GM12878 (cell line): ENCODE measurements around the gene SEC14L6. TPM values are rescaled to one million over a fixed set of nuclear protein-coding genes. Genes with fewer than 3 reads are reported as not detected.

Experiments used
- ATAC-seq: fragments of 200-7000 bp; cut with Tn5 transposase; 3 replicates; pipeline ENCODE4 v1.9.1; 2020; ENCODE audit warnings: mild to moderate bottlenecking, moderate library complexity
- BruUV-seq: library from RNA; stranded (reverse); fragments of 400-500 nt; replicated peaks from 2 replicates; lab custom pipeline; 2021; lab: Mats Ljungman, UMichigan
- CTCF ChIA-PET: fragments of 300-600 bp; sonication (Branson Sonifier 250); formaldehyde crosslinking; extraction: SDS; loops from one replicate; lab custom pipeline; 2021; ENCODE audit warnings: inconsistent platforms; lab: Yijun Ruan, JAX
- POLR2A ChIA-PET: fragments of 350-600 bp; formaldehyde crosslinking; extraction: SDS; loops from one replicate; lab custom pipeline; 2021; ENCODE audit warnings: inconsistent platforms; lab: Charles Lee
- RAD21 ChIA-PET: fragments of 300-600 bp; sonication (Branson Sonifier 250); formaldehyde crosslinking; loops from one replicate; lab custom pipeline; 2023; ENCODE audit warnings: antibody characterized with exemption; ENCODE audit not compliant: unreplicated experiment; lab: Charles Lee
- SMC1A ChIA-PET: fragments of 300-600 bp; sonication (Branson Sonifier 250); formaldehyde crosslinking; loops from one replicate; lab custom pipeline; 2023; ENCODE audit not compliant: unreplicated experiment, uncharacterized antibody; lab: Charles Lee
- DNase-seq: peaks from one replicate; pipeline ENCODE4 v3.0.0-alpha.2; 2011; ENCODE audit warnings: low read depth, low spot score
- FAIRE-seq: peaks from 3 replicates; lab custom pipeline; 2011; peaks lifted over from hg19 to GRCh38; lab: Jason Lieb, UNC
- H2AFZ ChIP-seq: 2 replicates; pipeline ENCODE4 v1.6.0; 2011; ENCODE audit warnings: low read depth, low read length, control low read depth; ENCODE audit not compliant: control insufficient read depth
- H3K27ac ChIP-seq: 2 replicates; pipeline ENCODE4 v1.5.1; 2011; ENCODE audit warnings: control low read depth; ENCODE audit not compliant: control insufficient read depth, insufficient read depth
- H3K27me3 ChIP-seq, 2 experiments: replicated peaks in 1 of 2; 2 replicates each; pipeline versions ENCODE4 v1.6.0 to v1.6.1; 2011; ENCODE audit warnings: low read length in 1 of 2; ENCODE audit not compliant: control insufficient read depth in 2 of 2, insufficient read depth in 2 of 2
- H3K36me3 ChIP-seq, 2 experiments: 2 replicates each; pipeline ENCODE4 v1.5.1; 2011; ENCODE audit warnings: low read length in 1 of 2; ENCODE audit not compliant: control insufficient read depth in 2 of 2, insufficient read depth in 2 of 2
- H3K4me1 ChIP-seq: 2 replicates; pipeline ENCODE4 v1.6.1; 2011; ENCODE audit warnings: mild to moderate bottlenecking, low read length, moderate library complexity, mixed read lengths; ENCODE audit not compliant: control insufficient read depth, insufficient read depth
- H3K4me2 ChIP-seq: 2 replicates; pipeline ENCODE4 v1.6.0; 2011; ENCODE audit warnings: control low read depth; ENCODE audit not compliant: control insufficient read depth, insufficient read depth
- H3K4me3 ChIP-seq: fragments of 200-600 bp; sonication (generic); 2 replicates; pipeline ENCODE4 v1.5.1; 2016
- H3K79me2 ChIP-seq: 2 replicates; pipeline ENCODE4 v1.6.0; 2011; ENCODE audit warnings: low read length; ENCODE audit not compliant: control insufficient read depth, insufficient read depth
- H3K9ac ChIP-seq: 2 replicates; pipeline ENCODE4 v1.8.0; 2011; ENCODE audit warnings: low read length, control low read depth, mixed read lengths; ENCODE audit not compliant: control insufficient read depth, insufficient read depth
- H3K9me3 ChIP-seq: replicated peaks from 3 replicates; pipeline ENCODE4 v1.5.1; 2011; ENCODE audit warnings: mild to moderate bottlenecking, low read length; ENCODE audit not compliant: control insufficient read depth, insufficient read depth
- H4K20me1 ChIP-seq: 2 replicates; pipeline ENCODE4 v1.6.0; 2011; ENCODE audit not compliant: control insufficient read depth, insufficient read depth
- ATF7 ChIP-seq: fragments of 450-650 bp; IDR thresholded peaks from 2 replicates; pipeline ENCODE4 v1.6.1; 2016; ENCODE audit warnings: low read depth, mild to moderate bottlenecking
- BCL3 ChIP-seq: IDR thresholded peaks from 2 replicates; pipeline ENCODE4 v1.6.1; 2011; ENCODE audit warnings: borderline replicate concordance, low read depth, mild to moderate bottlenecking, moderate library complexity, low read length; ENCODE audit not compliant: insufficient read depth, poor library complexity, severe bottlenecking
- CREB1 ChIP-seq: IDR thresholded peaks from 2 replicates; pipeline ENCODE4 v1.6.1; 2012; ENCODE audit warnings: low read depth, mild to moderate bottlenecking, inconsistent platforms
- KLF5 ChIP-seq: fragments of 450-650 bp; IDR thresholded peaks from 2 replicates; pipeline ENCODE4 v1.6.1; 2014; ENCODE audit warnings: mild to moderate bottlenecking; ENCODE audit not compliant: partially characterized antibody
- NFYB ChIP-seq: IDR thresholded peaks from 2 replicates; pipeline ENCODE4 v1.6.1; 2011; ENCODE audit warnings: low read depth, mild to moderate bottlenecking, low read length, improper control_type of control experiment, moderate library complexity; ENCODE audit not compliant: insufficient read depth
- PML ChIP-seq: IDR thresholded peaks from 2 replicates; pipeline ENCODE4 v1.6.1; 2012; ENCODE audit warnings: low read length, inconsistent platforms
- POLR2A ChIP-seq: IDR thresholded peaks from 2 replicates; pipeline ENCODE4 v1.6.1; 2011; ENCODE audit warnings: low read depth, mild to moderate bottlenecking, low read length
- SUPT20H ChIP-seq: IDR thresholded peaks from 2 replicates; pipeline ENCODE4 v1.6.1; 2011; ENCODE audit warnings: low read depth, mild to moderate bottlenecking, low read length, moderate library complexity, borderline replicate concordance; ENCODE audit not compliant: control insufficient read depth
- ZBTB4 ChIP-seq: fragments of 450-650 bp; formaldehyde crosslinking; IDR thresholded peaks from 2 replicates; pipeline ENCODE4 v1.4.0; 2022; ENCODE audit warnings: mild to moderate bottlenecking, moderate library complexity
- WGBS: methylation state at CpG from one replicate; pipeline ENCODE4 v1.1.6; 2016; ENCODE audit warnings: low lambda C conversion rate; ENCODE audit not compliant: insufficient replicate concordance, insufficient coverage; ENCODE audit errors: missing lambda C conversion rate; 5-methylcytosine and 5-hydroxymethylcytosine counted together
- in situ Hi-C: fragments of 300-500 bp; cut with MboI; formaldehyde crosslinking; loops from 9 replicates; pipeline ENCODE4 v1.14.3; 2018; ENCODE audit warnings: mixed read lengths
- intact Hi-C: fragments of 100-400 bp; cut with micrococcal nuclease; formaldehyde crosslinking; loops from one replicate; pipeline ENCODE4 v1.14.2; 2022; ENCODE audit not compliant: unreplicated experiment
- polyA plus RNA-seq, 11 experiments: library from polyadenylated mRNA; depleted of rRNA in 4 of 11; unstranded in 6 of 11; stranded (reverse) in 5 of 11; fragments of >200 nt; fragmentation: Nextera tagmentation in 4 of 11; fragmentation: Illumina TruSeq in 1 of 11; extraction: Ambion mirVana in 4 of 11; extraction: Trizol in 1 of 11; gene quantifications; 1 replicate in 1 of 11; 2 replicates in 10 of 11; pipeline versions ENCODE4 v1.2.1 to v1.2.3, GENCODE V29; 2011 to 2016; ENCODE audit warnings: inconsistent platforms in 2 of 11, missing spikeins in 2 of 11, low read depth in 1 of 11
- total RNA-seq, 4 experiments: library from RNA; depleted of rRNA in 3 of 4; stranded (reverse); fragments of >200 nt in 3 of 4; fragmentation: Illumina TruSeq in 1 of 4; extraction: Trizol in 1 of 4; gene quantifications; 2 replicates each; pipeline versions ENCODE4 v1.2.1 to v1.2.3, GENCODE V29; 2013 to 2021

Gene SEC14L6
- total and polyA plus RNA-seq, 10 of the 15 experiments (the other 5 are each of a cell fraction or from before 2014, with no cell fraction given) = not detected

- no peak for TF ChIP-seq ATF7
- TF ChIP-seq BCL3 = no peak
- no peak for TF ChIP-seq PML
- no peak for TF ChIP-seq ZBTB4 (CRISPR knock-in tag)
- no peak for TF ChIP-seq SUPT20H
- TF ChIP-seq NFYB = no peak
- no peak for TF ChIP-seq CREB1
These were observed 39.9 kb upstream of the SEC14L6 start (continued) for GRCh38 chr22:30586414-30586813.

- no peaks in the 10 kb centered on the region for H3K4me1 ChIP-seq
- no peak for FAIRE-seq
- H3K9me3 ChIP-seq = no peaks in the 10 kb centered on the region
- H4K20me1 ChIP-seq = no peaks in the 10 kb centered on the region
- H3K4me3 ChIP-seq = no peak overlapping the region
- no peak overlapping the region for H3K9ac ChIP-seq
- no peak overlapping the region for H3K4me2 ChIP-seq
- intact Hi-C loops = no loop called here
- peaks cover 49 to 64% of the 10 kb centered on the region in 2 experiments for H3K36me3 ChIP-seq
- POLR2A ChIA-PET = no interaction called here
- CTCF ChIA-PET = no interaction called here
- no peak overlapping the region for H3K27ac ChIP-seq
- TF ChIP-seq POLR2A = peak; percentile 61
- TF ChIP-seq KLF5 = no peak
- WGBS = 94% methylated on average over 15 of the region's 15 CpGs
- no TSS peak for BruUV-seq
- no peaks in the 10 kb centered on the region for H3K27me3 ChIP-seq
- no peak for DNase-seq
- H3K79me2 ChIP-seq = peaks cover 3% of the 10 kb centered on the region
- in situ Hi-C loops = no loop called here
- no peak for ATAC-seq
- RAD21 ChIA-PET = no interaction called here
- H2AFZ ChIP-seq = no peak overlapping the region
- SMC1A ChIA-PET = no interaction called here
These were observed 37.9 kb upstream of the SEC14L6 start for GRCh38 chr22:30584441-30584840.
